GM12878 (cell line): ENCODE results near the gene LNX2. TPM values are rescaled to one million over a fixed set of nuclear protein-coding genes. Genes with fewer than 3 reads are reported as not detected.

Experiments used
- ATAC-seq: fragments of 200-7000 bp; cut with Tn5 transposase; 3 replicates; pipeline ENCODE4 v1.9.1; 2020; ENCODE audit warnings: mild to moderate bottlenecking, moderate library complexity
- BruUV-seq: library from RNA; stranded (reverse); fragments of 400-500 nt; replicated peaks from 2 replicates; lab custom pipeline; 2021; lab: Mats Ljungman, UMichigan
- CTCF ChIA-PET: fragments of 300-600 bp; sonication (Branson Sonifier 250); formaldehyde crosslinking; extraction: SDS; loops from one replicate; lab custom pipeline; 2021; ENCODE audit warnings: inconsistent platforms; lab: Yijun Ruan, JAX
- POLR2A ChIA-PET: fragments of 350-600 bp; formaldehyde crosslinking; extraction: SDS; loops from one replicate; lab custom pipeline; 2021; ENCODE audit warnings: inconsistent platforms; lab: Charles Lee
- RAD21 ChIA-PET: fragments of 300-600 bp; sonication (Branson Sonifier 250); formaldehyde crosslinking; loops from one replicate; lab custom pipeline; 2023; ENCODE audit warnings: antibody characterized with exemption; ENCODE audit not compliant: unreplicated experiment; lab: Charles Lee
- SMC1A ChIA-PET: fragments of 300-600 bp; sonication (Branson Sonifier 250); formaldehyde crosslinking; loops from one replicate; lab custom pipeline; 2023; ENCODE audit not compliant: unreplicated experiment, uncharacterized antibody; lab: Charles Lee
- DNase-seq: peaks from one replicate; pipeline ENCODE4 v3.0.0-alpha.2; 2011; ENCODE audit warnings: low read depth, low spot score
- FAIRE-seq: peaks from 3 replicates; lab custom pipeline; 2011; peaks lifted over from hg19 to GRCh38; lab: Jason Lieb, UNC
- H2AFZ ChIP-seq: 2 replicates; pipeline ENCODE4 v1.6.0; 2011; ENCODE audit warnings: low read depth, low read length, control low read depth; ENCODE audit not compliant: control insufficient read depth
- H3K27ac ChIP-seq: 2 replicates; pipeline ENCODE4 v1.5.1; 2011; ENCODE audit warnings: control low read depth; ENCODE audit not compliant: control insufficient read depth, insufficient read depth
- H3K27me3 ChIP-seq, 2 experiments: replicated peaks in 1 of 2; 2 replicates each; pipeline versions ENCODE4 v1.6.0 to v1.6.1; 2011; ENCODE audit warnings: low read length in 1 of 2; ENCODE audit not compliant: control insufficient read depth in 2 of 2, insufficient read depth in 2 of 2
- H3K36me3 ChIP-seq, 2 experiments: 2 replicates each; pipeline ENCODE4 v1.5.1; 2011; ENCODE audit warnings: low read length in 1 of 2; ENCODE audit not compliant: control insufficient read depth in 2 of 2, insufficient read depth in 2 of 2
- H3K4me1 ChIP-seq: 2 replicates; pipeline ENCODE4 v1.6.1; 2011; ENCODE audit warnings: mild to moderate bottlenecking, low read length, moderate library complexity, mixed read lengths; ENCODE audit not compliant: control insufficient read depth, insufficient read depth
- H3K4me2 ChIP-seq: 2 replicates; pipeline ENCODE4 v1.6.0; 2011; ENCODE audit warnings: control low read depth; ENCODE audit not compliant: control insufficient read depth, insufficient read depth
- H3K4me3 ChIP-seq: fragments of 200-600 bp; sonication (generic); 2 replicates; pipeline ENCODE4 v1.5.1; 2016
- H3K79me2 ChIP-seq: 2 replicates; pipeline ENCODE4 v1.6.0; 2011; ENCODE audit warnings: low read length; ENCODE audit not compliant: control insufficient read depth, insufficient read depth
- H3K9ac ChIP-seq: 2 replicates; pipeline ENCODE4 v1.8.0; 2011; ENCODE audit warnings: low read length, control low read depth, mixed read lengths; ENCODE audit not compliant: control insufficient read depth, insufficient read depth
- H3K9me3 ChIP-seq: replicated peaks from 3 replicates; pipeline ENCODE4 v1.5.1; 2011; ENCODE audit warnings: mild to moderate bottlenecking, low read length; ENCODE audit not compliant: control insufficient read depth, insufficient read depth
- H4K20me1 ChIP-seq: 2 replicates; pipeline ENCODE4 v1.6.0; 2011; ENCODE audit not compliant: control insufficient read depth, insufficient read depth
- EZH2 ChIP-seq: IDR thresholded peaks from 2 replicates; pipeline ENCODE4 v1.6.1; 2012; ENCODE audit warnings: low read depth, mild to moderate bottlenecking, control low read depth, inconsistent platforms, low read length, borderline replicate concordance; ENCODE audit not compliant: control insufficient read depth
- FOXK2 ChIP-seq: fragments of 450-650 bp; IDR thresholded peaks from 2 replicates; pipeline ENCODE4 v1.6.1; 2017; ENCODE audit warnings: mild to moderate bottlenecking, moderate library complexity
- GATAD2B ChIP-seq: fragments of 450-650 bp; conservative IDR thresholded peaks from 2 replicates; pipeline ENCODE4 v1.6.1; 2017; ENCODE audit warnings: low read depth, mild to moderate bottlenecking, moderate library complexity
- JUNB ChIP-seq: IDR thresholded peaks from 2 replicates; pipeline ENCODE4 v1.6.1; 2016; ENCODE audit warnings: antibody characterized with exemption, mild to moderate bottlenecking
- KAT2A ChIP-seq: conservative IDR thresholded peaks from 2 replicates; pipeline ENCODE4 v1.6.1; 2011; ENCODE audit warnings: low read depth, low read length; ENCODE audit not compliant: control insufficient read depth
- MEF2A ChIP-seq: IDR thresholded peaks from 2 replicates; pipeline ENCODE4 v1.6.1; 2011; ENCODE audit warnings: low read depth, mild to moderate bottlenecking, low read length, moderate library complexity; ENCODE audit not compliant: insufficient read depth
- MTA2 ChIP-seq: fragments of 450-650 bp; IDR thresholded peaks from 2 replicates; pipeline ENCODE4 v1.6.1; 2016; ENCODE audit warnings: low read depth, mild to moderate bottlenecking, moderate library complexity
- MYB ChIP-seq: fragments of 150-350 bp; IDR thresholded peaks from 2 replicates; pipeline ENCODE4 v1.6.1; 2014; ENCODE audit warnings: mild to moderate bottlenecking, low read depth, low read length, borderline replicate concordance
- NR2F1 ChIP-seq: fragments of 450-650 bp; conservative IDR thresholded peaks from 2 replicates; pipeline ENCODE4 v1.6.1; 2017; ENCODE audit warnings: mild to moderate bottlenecking
- PAX8 ChIP-seq: fragments of 450-650 bp; IDR thresholded peaks from 2 replicates; pipeline ENCODE4 v1.6.1; 2017; ENCODE audit warnings: mild to moderate bottlenecking, moderate library complexity
- RAD21 ChIP-seq: IDR thresholded peaks from 2 replicates; pipeline ENCODE4 v1.6.1; 2011; ENCODE audit warnings: mild to moderate bottlenecking, low read depth, low read length, moderate library complexity; ENCODE audit not compliant: insufficient read depth
- RAD51 ChIP-seq: fragments of 450-650 bp; IDR thresholded peaks from 2 replicates; pipeline ENCODE4 v1.6.1; 2016; ENCODE audit warnings: moderate library complexity, mild to moderate bottlenecking, inconsistent platforms
- RBBP5 ChIP-seq: fragments of 200-600 bp; sonication (generic); conservative IDR thresholded peaks from 2 replicates; pipeline ENCODE4 v1.6.1; 2016
- RUNX3 ChIP-seq: IDR thresholded peaks from 2 replicates; pipeline ENCODE4 v1.6.1; 2012; ENCODE audit warnings: low read length, inconsistent platforms
- SIN3A ChIP-seq: IDR thresholded peaks from 2 replicates; pipeline ENCODE4 v1.6.1; 2012; ENCODE audit warnings: low read depth, low read length, improper control_type of control experiment
- SREBF2 ChIP-seq: IDR thresholded peaks from 2 replicates; pipeline ENCODE4 v1.6.1; 2012; ENCODE audit warnings: mild to moderate bottlenecking, low read length
- TBL1XR1 ChIP-seq: IDR thresholded peaks from 2 replicates; pipeline ENCODE4 v1.6.1; 2012; ENCODE audit warnings: low read depth, low read length, improper control_type of control experiment
- YY1 ChIP-seq: IDR thresholded peaks from 2 replicates; pipeline ENCODE4 v1.6.1; 2011; ENCODE audit warnings: low read depth, mild to moderate bottlenecking, low read length
- ZSCAN29 ChIP-seq: fragments of 450-650 bp; IDR thresholded peaks from 2 replicates; pipeline ENCODE4 v1.6.1; 2017; ENCODE audit warnings: mild to moderate bottlenecking, moderate library complexity
- WGBS: methylation state at CpG from one replicate; pipeline ENCODE4 v1.1.6; 2016; ENCODE audit warnings: low lambda C conversion rate; ENCODE audit not compliant: insufficient replicate concordance, insufficient coverage; ENCODE audit errors: missing lambda C conversion rate; 5-methylcytosine and 5-hydroxymethylcytosine counted together
- in situ Hi-C: fragments of 300-500 bp; cut with MboI; formaldehyde crosslinking; loops from 9 replicates; pipeline ENCODE4 v1.14.3; 2018; ENCODE audit warnings: mixed read lengths
- intact Hi-C: fragments of 100-400 bp; cut with micrococcal nuclease; formaldehyde crosslinking; loops from one replicate; pipeline ENCODE4 v1.14.2; 2022; ENCODE audit not compliant: unreplicated experiment
- polyA plus RNA-seq, 11 experiments: library from polyadenylated mRNA; depleted of rRNA in 4 of 11; unstranded in 6 of 11; stranded (reverse) in 5 of 11; fragments of >200 nt; fragmentation: Nextera tagmentation in 4 of 11; fragmentation: Illumina TruSeq in 1 of 11; extraction: Ambion mirVana in 4 of 11; extraction: Trizol in 1 of 11; gene quantifications; 1 replicate in 1 of 11; 2 replicates in 10 of 11; pipeline versions ENCODE4 v1.2.1 to v1.2.3, GENCODE V29; 2011 to 2016; ENCODE audit warnings: inconsistent platforms in 2 of 11, missing spikeins in 2 of 11, low read depth in 1 of 11
- total RNA-seq, 4 experiments: library from RNA; depleted of rRNA in 3 of 4; stranded (reverse); fragments of >200 nt in 3 of 4; fragmentation: Illumina TruSeq in 1 of 4; extraction: Trizol in 1 of 4; gene quantifications; 2 replicates each; pipeline versions ENCODE4 v1.2.1 to v1.2.3, GENCODE V29; 2013 to 2021
- TF ChIP-seq, protein P1 (sequence below), 3 experiments: IDR thresholded peaks in 2 of 3; conservative IDR thresholded peaks in 1 of 3; 2 replicates each; pipeline ENCODE4 v1.5.1; 2011; ENCODE audit warnings: low read depth in 3 of 3, low read length in 3 of 3, mild to moderate bottlenecking in 3 of 3, control low read depth in 2 of 3, moderate library complexity in 2 of 3, inconsistent platforms in 1 of 3, mixed read lengths in 1 of 3; ENCODE audit not compliant: control insufficient read depth in 2 of 3, insufficient read depth in 1 of 3; ENCODE audit errors: extremely low read depth in 1 of 3

Gene LNX2
- total and polyA plus RNA-seq, 10 of the 15 experiments (the other 5 are each of a cell fraction or from before 2014, with no cell fraction given), result 1.3 to 7.7 (median 4.4) TPM

DNA sequence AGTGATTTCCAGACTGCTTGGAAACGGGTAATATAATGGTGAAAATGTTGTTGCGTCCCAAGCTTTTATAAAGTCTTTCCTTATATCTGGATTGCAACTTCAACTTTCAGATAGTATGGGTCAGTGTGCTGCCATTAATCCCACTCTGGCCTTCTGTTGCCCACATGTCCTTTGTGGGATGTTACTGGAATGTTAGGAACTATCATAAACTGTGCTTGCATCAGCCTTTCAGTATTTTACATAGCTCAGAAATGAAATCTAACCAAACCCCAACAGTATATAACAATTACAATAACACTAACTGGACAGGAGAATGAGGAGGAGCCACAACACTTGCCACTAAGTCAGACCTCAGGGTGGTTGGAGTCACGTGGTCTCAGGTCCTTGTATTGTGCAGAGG lies 78.9 kb downstream of the LNX2 start:
- no TSS peak for BruUV-seq

More for the DNA sequence above, 78.9 kb downstream of the LNX2 start:
- CTCF ChIA-PET, result interaction anchor here (0.6 to 4.0 kb wide), 5 partner anchors 9 to 285 kb away, joined by 3 to 18 read pairs (median 5); no protein-coding TSS in a partner anchor
- Histone ChIP-seq H3K27ac (no peak overlapping the region), H3K4me2 (no peak overlapping the region), H3K27me3 (no peaks in the 10 kb centered on the region), H3K79me2 (no peaks in the 10 kb centered on the region), H3K9ac (no peak overlapping the region), H3K9me3 (no peaks in the 10 kb centered on the region), H3K36me3 (no peaks in the 10 kb centered on the region), H3K4me3 (no peak overlapping the region), H4K20me1 (no peaks in the 10 kb centered on the region), H3K4me1 (no peaks in the 10 kb centered on the region), H2AFZ (no peak overlapping the region)
- SMC1A ChIA-PET, result interaction anchor here (0.9 kb wide), 2 partner anchors 23 to 285 kb away, joined by 3 to 5 read pairs; no protein-coding TSS in a partner anchor
- 64% methylated on average over 3 of the region's 3 CpGs for WGBS
- DNase-seq (no peak), ATAC-seq (no peak), FAIRE-seq (no peak)
- in situ Hi-C loops, result no loop called here
- intact Hi-C loops, result no loop called here
- TF ChIP-seq EZH2 (no peak), NR2F1 (no peak), MEF2A (no peak), RUNX3 (no peak), ZSCAN29 (no peak), FOXK2 (no peak), JUNB (no peak), RAD51 (no peak), PAX8 (no peak), TBL1XR1 (no peak), MTA2 (no peak), RAD21 (no peak), GATAD2B (no peak), YY1 (no peak), SIN3A (no peak), KAT2A (no peak), RBBP5 (no peak), MYB (no peak), SREBF2 (no peak)
- TF ChIP-seq, protein P1, sequence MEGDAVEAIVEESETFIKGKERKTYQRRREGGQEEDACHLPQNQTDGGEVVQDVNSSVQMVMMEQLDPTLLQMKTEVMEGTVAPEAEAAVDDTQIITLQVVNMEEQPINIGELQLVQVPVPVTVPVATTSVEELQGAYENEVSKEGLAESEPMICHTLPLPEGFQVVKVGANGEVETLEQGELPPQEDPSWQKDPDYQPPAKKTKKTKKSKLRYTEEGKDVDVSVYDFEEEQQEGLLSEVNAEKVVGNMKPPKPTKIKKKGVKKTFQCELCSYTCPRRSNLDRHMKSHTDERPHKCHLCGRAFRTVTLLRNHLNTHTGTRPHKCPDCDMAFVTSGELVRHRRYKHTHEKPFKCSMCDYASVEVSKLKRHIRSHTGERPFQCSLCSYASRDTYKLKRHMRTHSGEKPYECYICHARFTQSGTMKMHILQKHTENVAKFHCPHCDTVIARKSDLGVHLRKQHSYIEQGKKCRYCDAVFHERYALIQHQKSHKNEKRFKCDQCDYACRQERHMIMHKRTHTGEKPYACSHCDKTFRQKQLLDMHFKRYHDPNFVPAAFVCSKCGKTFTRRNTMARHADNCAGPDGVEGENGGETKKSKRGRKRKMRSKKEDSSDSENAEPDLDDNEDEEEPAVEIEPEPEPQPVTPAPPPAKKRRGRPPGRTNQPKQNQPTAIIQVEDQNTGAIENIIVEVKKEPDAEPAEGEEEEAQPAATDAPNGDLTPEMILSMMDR (IDR thresholded peaks at IDR 0.05 in 2 of 3, conservative IDR thresholded peaks at IDR 0.05 in 1 of 3; ENCODE audit: control insufficient read depth in 2 of 3, extremely low read depth in 1 of 3, insufficient read depth in 1 of 3, low read depth in 3 of 3, low read length in 3 of 3), result no peak
- POLR2A ChIA-PET, result no interaction called here
- RAD21 ChIA-PET, result no interaction called here
